Measurements from ENCODE around the gene SRGAP1. TPM values are rescaled to one million over a fixed set of nuclear protein-coding genes. Genes with fewer than 3 reads are reported as not detected.

The SRGAP1 gene
- total RNA-seq, 2 donors from 2014 or later, result 0.19 to 1.0 TPM

GRCh38 chr12:63966606-63966975 is 122.1 kb downstream of the SRGAP1 start:
- no peaks in the 10 kb centered on the region for H3K36me3 Mint-ChIP-seq
- no peak for ATAC-seq

GRCh38 chr12:63967358-63968145 is 123.1 kb downstream of the SRGAP1 start:
- no peaks in the 10 kb centered on the region for H3K9me3 Mint-ChIP-seq
- peaks cover 2 to 13% of the 10 kb centered on the region in 2 donors for H3K27me3 Mint-ChIP-seq
- DNase-seq (ENCODE audit: low spot score), result no peak
- H3K4me1 Mint-ChIP-seq (ENCODE audit: low read depth in 2 of 2), result no peaks in the 10 kb centered on the region
- no peak overlapping the region for H3K27ac Mint-ChIP-seq
- no peak for ATAC-seq
- H3K4me3 Mint-ChIP-seq, result no peak overlapping the region
- H3K36me3 Mint-ChIP-seq, result no peaks in the 10 kb centered on the region

More at GRCh38 chr12:63966606-63966975, 122.1 kb downstream of the SRGAP1 start:
- Mint-ChIP-seq H3K9me3 (no peaks in the 10 kb centered on the region), H3K27me3 (peaks cover 2 to 16% of the 10 kb centered on the region in 2 donors), H3K4me3 (no peak overlapping the region), H3K27ac (no peak overlapping the region), H3K4me1 (ENCODE audit: low read depth in 2 of 2) (no peaks in the 10 kb centered on the region)
- no peak for DNase-seq (ENCODE audit: low spot score)

- Mint-ChIP-seq H3K27me3 (peaks cover 2 to 13% of the 10 kb centered on the region in 2 donors), H3K4me1 (ENCODE audit: low read depth in 2 of 2) (no peaks in the 10 kb centered on the region), H3K36me3 (no peaks in the 10 kb centered on the region), H3K4me3 (no peak overlapping the region), H3K27ac (no peak overlapping the region), H3K9me3 (no peaks in the 10 kb centered on the region)
- DNase-seq (ENCODE audit: low spot score) (no peak), ATAC-seq (no peak)
Observed at GRCh38 chr12:63968673-63969072, 124.2 kb downstream of the SRGAP1 start.

- ATAC-seq (no peak), DNase-seq (ENCODE audit: low spot score) (no peak)
- Mint-ChIP-seq H3K4me1 (ENCODE audit: low read depth in 2 of 2) (no peaks in the 10 kb centered on the region), H3K4me3 (no peak overlapping the region), H3K27me3 (no peaks in the 10 kb centered on the region), H3K36me3 (no peaks in the 10 kb centered on the region), H3K27ac (no peak overlapping the region), H3K9me3 (no peaks in the 10 kb centered on the region)
Observed at GRCh38 chr12:63976902-63977395, 132.4 kb downstream of the SRGAP1 start.

GRCh38 chr12:63977441-63977840 is 132.9 kb downstream of the SRGAP1 start:
- no peaks in the 10 kb centered on the region for H3K27me3 Mint-ChIP-seq
- no peaks in the 10 kb centered on the region for H3K36me3 Mint-ChIP-seq
- no peak for ATAC-seq
- no peak overlapping the region for H3K27ac Mint-ChIP-seq
- H3K9me3 Mint-ChIP-seq, result no peaks in the 10 kb centered on the region
- H3K4me3 Mint-ChIP-seq, result no peak overlapping the region
- no peaks in the 10 kb centered on the region for H3K4me1 Mint-ChIP-seq (ENCODE audit: low read depth in 2 of 2)
- no peak for DNase-seq (ENCODE audit: low spot score)

- DNase-seq (ENCODE audit: low spot score), result no peak
- H3K27ac Mint-ChIP-seq, result no peak overlapping the region
- no peaks in the 10 kb centered on the region for H3K27me3 Mint-ChIP-seq
- ATAC-seq, result no peak
- no peaks in the 10 kb centered on the region for H3K4me1 Mint-ChIP-seq (ENCODE audit: low read depth in 2 of 2)
- no peak overlapping the region for H3K4me3 Mint-ChIP-seq
- no peaks in the 10 kb centered on the region for H3K9me3 Mint-ChIP-seq
- H3K36me3 Mint-ChIP-seq, result no peaks in the 10 kb centered on the region
Observed at GRCh38 chr12:63978519-63978918, 134.0 kb downstream of the SRGAP1 start.

- Mint-ChIP-seq H3K4me3 (no peak overlapping the region), H3K27ac (no peak overlapping the region), H3K4me1 (ENCODE audit: low read depth in 2 of 2) (no peaks in the 10 kb centered on the region), H3K9me3 (no peaks in the 10 kb centered on the region), H3K27me3 (no peaks in the 10 kb centered on the region), H3K36me3 (no peaks in the 10 kb centered on the region)
- ATAC-seq, result no peak
- no peak for DNase-seq (ENCODE audit: low spot score)
Observed at GRCh38 chr12:63980211-63980610, 135.7 kb downstream of the SRGAP1 start.

GRCh38 chr12:63981343-63981742 is 136.8 kb downstream of the SRGAP1 start:
- Mint-ChIP-seq H3K4me1 (ENCODE audit: low read depth in 2 of 2) (no peaks in the 10 kb centered on the region), H3K27me3 (no peaks in the 10 kb centered on the region), H3K36me3 (no peaks in the 10 kb centered on the region), H3K4me3 (no peak overlapping the region), H3K27ac (no peak overlapping the region), H3K9me3 (no peaks in the 10 kb centered on the region)
- no peak for ATAC-seq
- DNase-seq (ENCODE audit: low spot score), result no peak

GRCh38 chr12:63982604-63983295 is 138.2 kb downstream of the SRGAP1 start:
- no peaks in the 10 kb centered on the region for H3K4me1 Mint-ChIP-seq (ENCODE audit: low read depth in 2 of 2)
- no peak overlapping the region for H3K27ac Mint-ChIP-seq
- H3K9me3 Mint-ChIP-seq, result no peaks in the 10 kb centered on the region
- ATAC-seq, result no peak
- H3K36me3 Mint-ChIP-seq, result no peaks in the 10 kb centered on the region
- no peak for DNase-seq (ENCODE audit: low spot score)
- no peaks in the 10 kb centered on the region for H3K27me3 Mint-ChIP-seq
- no peak overlapping the region for H3K4me3 Mint-ChIP-seq

- Mint-ChIP-seq H3K4me3 (no peak overlapping the region), H3K27me3 (peaks cover 0 to 5% of the 10 kb centered on the region in 2 donors), H3K36me3 (no peaks in the 10 kb centered on the region), H3K9me3 (no peaks in the 10 kb centered on the region), H3K4me1 (ENCODE audit: low read depth in 2 of 2) (no peaks in the 10 kb centered on the region), H3K27ac (no peak overlapping the region)
- DNase-seq (ENCODE audit: low spot score) (no peak), ATAC-seq (no peak)
Observed at GRCh38 chr12:63985456-63985855, 141.0 kb downstream of the SRGAP1 start.

GRCh38 chr12:63985945-63986344 is 141.4 kb downstream of the SRGAP1 start:
- no peaks in the 10 kb centered on the region for H3K9me3 Mint-ChIP-seq
- no peaks in the 10 kb centered on the region for H3K36me3 Mint-ChIP-seq
- ATAC-seq (no peak), DNase-seq (ENCODE audit: low spot score) (no peak)
- H3K4me1 Mint-ChIP-seq (ENCODE audit: low read depth in 2 of 2), result no peaks in the 10 kb centered on the region
- H3K4me3 Mint-ChIP-seq, result no peak overlapping the region
- H3K27ac Mint-ChIP-seq, result no peak overlapping the region
- peaks cover 0 to 5% of the 10 kb centered on the region in 2 donors for H3K27me3 Mint-ChIP-seq

- DNase-seq (ENCODE audit: low spot score) (no peak), ATAC-seq (no peak)
- Mint-ChIP-seq H3K4me3 (no peak overlapping the region), H3K27ac (no peak overlapping the region), H3K9me3 (no peaks in the 10 kb centered on the region), H3K27me3 (peaks cover 7 to 20% of the 10 kb centered on the region in 2 donors), H3K4me1 (ENCODE audit: low read depth in 2 of 2) (no peaks in the 10 kb centered on the region), H3K36me3 (no peaks in the 10 kb centered on the region)
Observed at GRCh38 chr12:63989301-63989845, 144.9 kb downstream of the SRGAP1 start.

GRCh38 chr12:63990828-63991547 is 146.5 kb downstream of the SRGAP1 start:
- DNase-seq (ENCODE audit: low spot score), result no peak
- no peaks in the 10 kb centered on the region for H3K36me3 Mint-ChIP-seq
- no peak overlapping the region for H3K27ac Mint-ChIP-seq
- no peak overlapping the region for H3K4me3 Mint-ChIP-seq
- peaks cover 7 to 20% of the 10 kb centered on the region in 2 donors for H3K27me3 Mint-ChIP-seq
- H3K9me3 Mint-ChIP-seq, result no peaks in the 10 kb centered on the region
- no peaks in the 10 kb centered on the region for H3K4me1 Mint-ChIP-seq (ENCODE audit: low read depth in 2 of 2)
- no peak for ATAC-seq
